Measurements from ENCODE around the gene OR8G1.

DNA sequence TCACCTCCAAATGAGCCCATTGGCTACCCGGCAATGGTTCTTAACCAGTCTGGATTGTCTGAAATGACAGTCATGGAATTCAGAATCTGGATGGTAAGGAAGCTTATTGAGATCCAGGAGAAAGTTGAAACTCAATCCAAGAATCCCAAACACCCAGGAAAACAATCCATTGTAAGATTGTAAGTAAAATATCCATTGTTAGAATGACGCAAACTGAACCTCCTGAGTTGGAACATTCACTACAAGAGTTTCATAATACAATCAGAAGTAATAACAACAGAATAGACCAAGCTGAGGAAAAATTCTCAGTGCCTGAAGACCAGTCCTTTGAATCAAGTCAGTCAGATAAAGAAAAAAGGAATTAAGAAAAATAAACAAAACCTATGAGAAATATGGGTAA, 37.4 kb downstream of the OR8G1 start:
- no peak for TF ChIP-seq CTCF (IDR thresholded peaks at IDR 0.05; ENCODE audit: low read depth, low read length, poor library complexity, severe bottlenecking)
- TF ChIP-seq EZH2phosphoT487 (IDR thresholded peaks at IDR 0.05; ENCODE audit: borderline replicate concordance, low read length), result no peak

All from DOHH2 (cell line).